Trophoblast cell (in vitro differentiated cells and primary cell): ENCODE measurements around the gene IDE.

Experiments used
- DNase-seq, 2 donors: peaks; one replicate each; pipeline ENCODE4 v3.0.0-alpha.2; 2016
- H2AFZ ChIP-seq: 2 replicates; pipeline ENCODE4 v1.6.1; 2013; ENCODE audit warnings: low read length, moderate library complexity, mild to moderate bottlenecking; ENCODE audit not compliant: insufficient read depth, poor library complexity
- H2AK5ac ChIP-seq: 2 replicates; pipeline ENCODE4 v1.6.1; 2013; ENCODE audit warnings: mild to moderate bottlenecking, low read length
- H2BK120ac ChIP-seq: 2 replicates; pipeline ENCODE4 v1.6.1; 2013; ENCODE audit warnings: low read length, mild to moderate bottlenecking, moderate library complexity; ENCODE audit not compliant: insufficient read depth, poor library complexity
- H2BK12ac ChIP-seq: 2 replicates; pipeline ENCODE4 v1.6.1; 2013; ENCODE audit warnings: mild to moderate bottlenecking, low read length, moderate library complexity
- H2BK5ac ChIP-seq: 2 replicates; pipeline ENCODE4 v1.6.1; 2013; ENCODE audit warnings: low read length, low read depth, moderate library complexity, mild to moderate bottlenecking; ENCODE audit not compliant: poor library complexity
- H3K14ac ChIP-seq: 2 replicates; pipeline ENCODE4 v1.6.1; 2013; ENCODE audit warnings: mild to moderate bottlenecking, low read length
- H3K18ac ChIP-seq: 2 replicates; pipeline ENCODE4 v1.6.1; 2013; ENCODE audit warnings: mild to moderate bottlenecking, low read length
- H3K23ac ChIP-seq: 2 replicates; pipeline ENCODE4 v1.6.1; 2013; ENCODE audit warnings: low read length
- H3K27ac ChIP-seq: 2 replicates; pipeline ENCODE4 v1.5.1; 2013; ENCODE audit warnings: low read depth, mild to moderate bottlenecking, inconsistent platforms, low read length, moderate library complexity
- H3K27me3 ChIP-seq: 2 replicates; pipeline ENCODE4 v1.6.1; 2013; ENCODE audit warnings: inconsistent platforms, mild to moderate bottlenecking, low read length, moderate library complexity; ENCODE audit not compliant: insufficient read depth
- H3K36me3 ChIP-seq, 2 experiments: 1 replicate in 1 of 2; 2 replicates in 1 of 2; pipeline ENCODE4 v1.6.1; 2013; ENCODE audit warnings: low read length in 2 of 2, mild to moderate bottlenecking in 2 of 2, moderate library complexity in 1 of 2; ENCODE audit not compliant: insufficient read depth in 2 of 2, control insufficient read depth in 1 of 2
- H3K4ac ChIP-seq: 2 replicates; pipeline ENCODE4 v1.6.1; 2013; ENCODE audit warnings: low read depth, mild to moderate bottlenecking, low read length, moderate library complexity
- H3K4me1 ChIP-seq, 2 experiments: 1 replicate in 1 of 2; 2 replicates in 1 of 2; pipeline ENCODE4 v1.6.1; 2013; ENCODE audit warnings: low read length in 2 of 2, mild to moderate bottlenecking in 2 of 2, moderate library complexity in 1 of 2; ENCODE audit not compliant: insufficient read depth in 2 of 2, control insufficient read depth in 1 of 2
- H3K4me2 ChIP-seq: 2 replicates; pipeline ENCODE4 v1.6.1; 2013; ENCODE audit warnings: inconsistent platforms, mild to moderate bottlenecking, low read length, moderate library complexity
- H3K4me3 ChIP-seq: 2 replicates; pipeline ENCODE4 v1.5.1; 2013; ENCODE audit warnings: mild to moderate bottlenecking, low read depth, low read length, inconsistent platforms
- H3K79me1 ChIP-seq: one replicate; pipeline ENCODE4 v1.6.1; 2013; ENCODE audit warnings: low read length
- H3K79me2 ChIP-seq: 2 replicates; pipeline ENCODE4 v1.6.1; 2013; ENCODE audit warnings: low read length, mild to moderate bottlenecking; ENCODE audit not compliant: control insufficient read depth, insufficient read depth, poor library complexity
- H3K9ac ChIP-seq: 2 replicates; pipeline ENCODE4 v1.6.1; 2013; ENCODE audit warnings: mild to moderate bottlenecking, low read length
- H3K9me3 ChIP-seq: 2 replicates; pipeline ENCODE4 v1.6.1; 2013; ENCODE audit warnings: low read depth, mild to moderate bottlenecking, control low read depth, inconsistent platforms, low read length; ENCODE audit not compliant: insufficient read depth
- H4K12ac ChIP-seq: 2 replicates; pipeline ENCODE4 v1.6.1; 2013; ENCODE audit warnings: low read depth, mild to moderate bottlenecking, low read length, moderate library complexity
- H4K8ac ChIP-seq: 2 replicates; pipeline ENCODE4 v1.6.1; 2013; ENCODE audit warnings: low read depth, mild to moderate bottlenecking, low read length, moderate library complexity
- H4K91ac ChIP-seq: one replicate; pipeline ENCODE4 v1.6.1; 2013; ENCODE audit warnings: low read depth, mild to moderate bottlenecking, low read length, moderate library complexity
- WGBS: extraction: QIAGEN DNeasy Blood & Tissue Kit; methylation state at CpG from one replicate; pipeline ENCODE4 v1.1.7; 2013; ENCODE audit warnings: missing lambda C conversion rate; ENCODE audit not compliant: insufficient read length, insufficient coverage; ENCODE audit errors: extremely low coverage; 5-methylcytosine and 5-hydroxymethylcytosine counted together

IDE gene

DNA sequence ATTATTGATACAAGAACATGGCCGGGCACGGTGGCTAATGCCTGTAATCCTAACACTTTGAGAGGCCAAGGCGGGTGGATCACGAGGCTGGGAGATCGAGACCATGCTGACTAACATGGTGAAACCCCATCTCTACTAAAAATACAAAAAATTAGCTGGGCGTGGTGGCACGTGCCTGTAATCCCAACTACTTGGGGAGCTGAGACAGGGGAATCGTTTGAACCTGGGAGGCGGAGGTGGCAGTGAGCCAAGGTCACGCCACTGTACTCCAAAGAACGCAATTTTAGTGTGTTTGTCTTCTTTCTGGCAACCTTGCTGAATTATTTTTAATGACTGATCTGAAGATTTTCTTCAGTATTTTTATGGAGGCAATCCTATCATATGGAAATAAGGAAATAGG, 46.2 kb downstream of the IDE start:
- H3K14ac ChIP-seq: no peak overlapping the region
- H3K79me2 ChIP-seq: no peaks in the 10 kb centered on the region
- H3K4me2 ChIP-seq: no peak overlapping the region
- H4K91ac ChIP-seq: no peak overlapping the region
- H2AFZ ChIP-seq: no peak overlapping the region
- no CpG with 5 or more reads among the region's 11 CpGs for WGBS
- H2AK5ac ChIP-seq: no peak overlapping the region
- H3K79me1 ChIP-seq: no peaks in the 10 kb centered on the region
- no peak overlapping the region for H4K12ac ChIP-seq
- H3K18ac ChIP-seq: no peak overlapping the region
- no peak for DNase-seq
- H3K9me3 ChIP-seq: no peaks in the 10 kb centered on the region
- no peak overlapping the region for H3K27ac ChIP-seq
- H3K36me3 ChIP-seq: peaks cover 5 to 6% of the 10 kb centered on the region in 2 experiments
- no peak overlapping the region for H2BK120ac ChIP-seq
- no peak overlapping the region for H4K8ac ChIP-seq
- no peaks in the 10 kb centered on the region for H3K27me3 ChIP-seq
- no peak overlapping the region for H3K9ac ChIP-seq
- H3K4me3 ChIP-seq: no peak overlapping the region
- H3K23ac ChIP-seq: no peak overlapping the region
- H2BK5ac ChIP-seq: no peak overlapping the region
- H2BK12ac ChIP-seq: no peak overlapping the region
- H3K4ac ChIP-seq: no peak overlapping the region
- no peaks in the 10 kb centered on the region for H3K4me1 ChIP-seq

GRCh38 chr10:92523639-92524038, 50.3 kb downstream of the IDE start:
- Histone ChIP-seq H4K12ac (no peak overlapping the region), H3K4me3 (no peak overlapping the region), H3K79me1 (no peaks in the 10 kb centered on the region), H4K91ac (no peak overlapping the region), H2BK12ac (no peak overlapping the region), H2AK5ac (no peak overlapping the region), H2BK5ac (no peak overlapping the region), H2AFZ (no peak overlapping the region), H3K9me3 (no peaks in the 10 kb centered on the region), H3K14ac (no peak overlapping the region), H3K27ac (no peak overlapping the region), H3K4me2 (no peak overlapping the region), H3K4ac (no peak overlapping the region), H3K23ac (no peak overlapping the region), H3K36me3 (peaks cover 2% of the 10 kb centered on the region in 2 experiments), H3K9ac (no peak overlapping the region), H3K18ac (no peak overlapping the region), H3K4me1 (no peaks in the 10 kb centered on the region), H3K79me2 (no peaks in the 10 kb centered on the region), H3K27me3 (no peaks in the 10 kb centered on the region), H4K8ac (no peak overlapping the region), H2BK120ac (no peak overlapping the region)
- no CpG with 5 or more reads among the region's 3 CpGs for WGBS
- no peak for DNase-seq

DNA sequence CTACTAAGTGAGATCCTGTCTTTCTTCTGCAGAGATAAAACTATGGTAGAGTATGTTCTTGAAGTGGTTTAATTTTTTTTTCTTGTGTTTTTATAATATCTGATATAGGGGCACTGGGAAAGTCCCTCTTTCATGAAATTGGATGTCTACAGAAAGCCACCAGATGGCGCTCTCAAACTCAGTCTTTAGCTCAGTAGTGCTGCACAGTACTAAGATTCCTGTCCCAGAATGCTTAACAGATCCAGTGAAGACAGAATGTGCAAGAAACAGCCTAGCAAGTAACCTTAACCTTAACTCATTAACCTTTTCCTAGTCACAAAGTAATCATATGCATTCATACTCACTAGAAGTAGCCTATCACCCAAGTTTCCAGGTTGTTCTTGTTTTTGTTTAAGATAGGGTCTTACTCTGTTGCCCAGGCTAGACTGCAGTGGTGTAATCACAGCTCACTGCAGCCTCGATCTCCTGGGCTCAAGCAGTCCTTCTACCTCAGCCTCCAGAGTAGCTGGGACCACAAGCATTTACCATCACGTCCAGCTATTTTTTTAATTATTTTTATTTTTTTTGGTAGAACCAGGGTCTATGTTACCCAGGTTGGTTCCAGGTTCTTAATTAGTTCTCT, 56.7 kb downstream of the IDE start:
- no peak overlapping the region for H2BK120ac ChIP-seq
- no peaks in the 10 kb centered on the region for H3K4me1 ChIP-seq
- H3K23ac ChIP-seq: no peak overlapping the region
- H2BK5ac ChIP-seq: no peak overlapping the region
- H3K79me1 ChIP-seq: no peaks in the 10 kb centered on the region
- H2AFZ ChIP-seq: no peak overlapping the region
- H3K4me3 ChIP-seq: no peak overlapping the region
- H3K18ac ChIP-seq: no peak overlapping the region
- WGBS: no CpG with 5 or more reads among the region's 3 CpGs
- H3K4ac ChIP-seq: no peak overlapping the region
- no peak overlapping the region for H4K91ac ChIP-seq
- no peak overlapping the region for H2AK5ac ChIP-seq
- no peak overlapping the region for H3K27ac ChIP-seq
- no peaks in the 10 kb centered on the region for H3K9me3 ChIP-seq
- DNase-seq: peak; percentile 73 to 91
- H3K14ac ChIP-seq: no peak overlapping the region
- H3K4me2 ChIP-seq: no peak overlapping the region
- no peak overlapping the region for H4K8ac ChIP-seq
- no peak overlapping the region for H4K12ac ChIP-seq
- no peak overlapping the region for H3K9ac ChIP-seq
- no peaks in the 10 kb centered on the region for H3K27me3 ChIP-seq
- no peaks in the 10 kb centered on the region for H3K79me2 ChIP-seq
- H3K36me3 ChIP-seq: peaks cover 0 to 3% of the 10 kb centered on the region in 2 experiments
- H2BK12ac ChIP-seq: no peak overlapping the region

DNA sequence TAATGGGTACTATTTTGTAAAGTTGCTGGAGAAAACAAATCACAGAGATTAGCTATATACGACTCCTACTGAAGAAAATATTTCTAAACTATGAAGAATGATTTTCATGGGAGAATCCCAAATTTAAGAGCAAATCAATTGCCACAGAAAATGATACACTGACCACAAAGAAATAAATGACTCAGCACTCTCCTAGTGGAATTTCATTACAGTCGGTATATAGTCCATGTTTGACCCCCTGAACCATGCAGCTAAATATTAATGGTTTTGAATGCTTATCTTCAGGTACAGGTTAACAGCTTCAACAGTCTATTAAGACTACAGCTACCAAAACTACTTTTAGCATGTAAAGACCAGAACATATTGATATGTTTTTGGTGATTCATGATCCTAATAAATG, 65.0 kb downstream of the IDE start:
- Histone ChIP-seq H3K18ac (no peak overlapping the region), H2BK5ac (no peak overlapping the region), H3K9me3 (no peaks in the 10 kb centered on the region), H3K27me3 (no peaks in the 10 kb centered on the region), H3K4me3 (no peak overlapping the region), H4K12ac (no peak overlapping the region), H3K23ac (no peak overlapping the region), H2BK12ac (no peak overlapping the region), H3K27ac (no peak overlapping the region), H4K91ac (no peak overlapping the region), H3K4me1 (no peaks in the 10 kb centered on the region), H3K4me2 (no peak overlapping the region), H3K79me2 (no peaks in the 10 kb centered on the region), H2BK120ac (no peak overlapping the region), H2AFZ (no peak overlapping the region), H3K14ac (no peak overlapping the region), H4K8ac (no peak overlapping the region), H3K9ac (no peak overlapping the region), H3K79me1 (no peaks in the 10 kb centered on the region), H2AK5ac (no peak overlapping the region), H3K4ac (no peak overlapping the region), H3K36me3 (peaks cover 4 to 13% of the 10 kb centered on the region in 2 experiments)
- no peak for DNase-seq
- WGBS: no CpG with 5 or more reads among the region's 2 CpGs
